ENCODE results near the gene C11orf68. TPM values are rescaled to one million over a fixed set of nuclear protein-coding genes. Genes with fewer than 3 reads are reported as not detected.

Gene C11orf68
- total and polyA plus RNA-seq, 2 donors = 11.0 to 38.8 TPM

DNA sequence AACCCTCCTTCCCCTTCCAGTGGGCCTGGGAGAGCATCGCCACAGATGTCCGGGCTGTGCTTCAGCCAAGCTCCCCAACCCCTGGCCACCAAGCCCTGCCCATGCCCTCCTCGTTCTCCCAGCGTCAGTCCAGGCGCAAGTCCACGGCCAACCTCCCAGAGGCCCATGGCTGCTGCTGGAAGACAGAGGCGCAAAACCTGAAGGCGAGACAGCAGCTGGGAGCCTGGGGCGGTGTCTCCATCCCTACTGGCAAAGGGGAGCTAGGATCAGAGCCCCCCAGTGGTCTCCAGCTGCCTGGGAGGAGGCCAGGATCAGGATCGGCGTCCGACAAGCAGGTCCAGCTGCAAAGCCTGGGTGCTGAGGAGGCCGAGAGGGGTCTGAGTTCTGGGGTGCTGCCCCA, 28.3 kb upstream of the C11orf68 start:
- no peak for DNase-seq (ENCODE audit: low read depth in 6 of 9, low spot score in 9 of 9)
- Histone ChIP-seq H3K27me3 (ENCODE audit: control insufficient read depth in 2 of 2, insufficient read depth in 1 of 2, low read length in 1 of 2) (peaks cover 0 to 8% of the 10 kb centered on the region in 2 donors), H3K36me3 (ENCODE audit: control insufficient read depth in 2 of 2, insufficient read depth in 2 of 2, low read length in 1 of 2) (no peaks in the 10 kb centered on the region), H3K4me1 (ENCODE audit: control insufficient read depth in 2 of 2, insufficient read depth in 2 of 2, low read length in 2 of 2) (no peaks in the 10 kb centered on the region), H3K27ac (ENCODE audit: low read depth in 1 of 2, low read length in 1 of 2) (no peak overlapping the region), H3K4me3 (ENCODE audit: low read length in 2 of 2) (no peak overlapping the region), H3K9me3 (ENCODE audit: control insufficient read depth in 2 of 2, insufficient read depth in 1 of 2, low read length in 1 of 2) (no peaks in the 10 kb centered on the region)
- WGBS = 93% methylated on average over 13 of the region's 13 CpGs

DNA sequence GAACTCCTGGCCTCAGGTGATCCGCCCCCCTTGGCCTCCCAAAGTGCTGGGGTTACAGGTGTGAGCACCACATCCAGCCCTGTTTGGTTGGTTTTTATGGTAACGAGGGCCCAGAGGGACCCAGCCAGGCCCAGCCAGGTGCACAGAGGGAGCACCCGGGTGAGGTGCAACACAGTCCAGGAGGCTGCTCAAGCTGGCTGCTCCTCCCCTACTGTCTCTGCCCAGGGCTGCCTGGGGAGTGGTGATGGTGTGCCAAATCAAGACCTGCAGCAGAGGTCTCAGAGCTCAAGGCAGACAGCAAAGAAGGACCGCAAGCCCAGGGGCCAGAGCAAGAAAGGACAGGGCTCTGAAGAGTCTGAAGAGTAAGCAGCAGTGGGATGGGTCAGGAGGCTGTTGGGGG, 27.8 kb upstream of the C11orf68 start:
- no peaks in the 10 kb centered on the region for H3K9me3 ChIP-seq (ENCODE audit: control insufficient read depth in 2 of 2, insufficient read depth in 1 of 2, low read length in 1 of 2)
- H3K27ac ChIP-seq (ENCODE audit: low read depth in 1 of 2, low read length in 1 of 2) = no peak overlapping the region
- H3K36me3 ChIP-seq (ENCODE audit: control insufficient read depth in 2 of 2, insufficient read depth in 2 of 2, low read length in 1 of 2) = no peaks in the 10 kb centered on the region
- no peak for DNase-seq (ENCODE audit: low read depth in 6 of 9, low spot score in 9 of 9)
- no peak overlapping the region for H3K4me3 ChIP-seq (ENCODE audit: low read length in 2 of 2)
- H3K27me3 ChIP-seq (ENCODE audit: control insufficient read depth in 2 of 2, insufficient read depth in 1 of 2, low read length in 1 of 2) = peaks cover 0 to 8% of the 10 kb centered on the region in 2 donors
- 92% methylated on average over 4 of the region's 4 CpGs for WGBS
- H3K4me1 ChIP-seq (ENCODE audit: control insufficient read depth in 2 of 2, insufficient read depth in 2 of 2, low read length in 2 of 2) = no peaks in the 10 kb centered on the region

DNA sequence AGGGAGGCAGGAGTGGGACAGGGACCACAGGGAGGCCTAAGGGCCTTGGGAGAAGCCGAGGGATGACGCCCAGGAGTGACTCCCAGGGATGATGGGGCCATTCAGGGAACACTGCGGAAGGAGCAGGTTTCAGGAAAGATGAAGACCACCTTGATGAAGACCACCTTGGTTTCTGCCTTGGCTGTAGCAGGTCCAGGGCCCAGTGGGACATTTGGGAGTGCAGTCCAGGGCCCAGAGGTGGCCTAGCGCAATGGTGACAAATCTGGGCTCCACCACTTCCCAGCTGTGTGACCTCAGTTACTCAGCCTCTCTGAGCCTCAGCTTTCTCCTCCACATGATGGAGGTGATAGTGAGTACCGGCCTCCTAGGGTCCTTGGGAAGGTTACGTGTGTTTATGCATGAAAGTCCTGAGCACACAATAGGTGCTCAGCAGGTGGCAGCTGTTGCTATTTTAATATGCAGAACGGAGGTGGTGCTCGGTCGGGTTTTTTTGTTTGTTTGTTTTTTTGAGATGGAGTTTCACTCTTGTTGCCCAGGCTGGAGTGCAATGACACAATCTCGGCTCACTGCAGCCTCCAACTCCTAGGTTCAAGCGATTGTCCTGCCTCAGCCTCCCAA, 27.2 kb upstream of the C11orf68 start:
- Histone ChIP-seq H3K4me1 (ENCODE audit: control insufficient read depth in 2 of 2, insufficient read depth in 2 of 2, low read length in 2 of 2) (no peaks in the 10 kb centered on the region), H3K27ac (ENCODE audit: low read depth in 1 of 2, low read length in 1 of 2) (no peak overlapping the region), H3K9me3 (ENCODE audit: control insufficient read depth in 2 of 2, insufficient read depth in 1 of 2, low read length in 1 of 2) (no peaks in the 10 kb centered on the region), H3K36me3 (ENCODE audit: control insufficient read depth in 2 of 2, insufficient read depth in 2 of 2, low read length in 1 of 2) (no peaks in the 10 kb centered on the region), H3K4me3 (ENCODE audit: low read length in 2 of 2) (no peak overlapping the region), H3K27me3 (ENCODE audit: control insufficient read depth in 2 of 2, insufficient read depth in 1 of 2, low read length in 1 of 2) (peaks cover 0 to 10% of the 10 kb centered on the region in 2 donors)
- DNase-seq (ENCODE audit: low read depth in 6 of 9, low spot score in 9 of 9) = no peak
- WGBS = 97% methylated on average over 11 of the region's 11 CpGs

DNA sequence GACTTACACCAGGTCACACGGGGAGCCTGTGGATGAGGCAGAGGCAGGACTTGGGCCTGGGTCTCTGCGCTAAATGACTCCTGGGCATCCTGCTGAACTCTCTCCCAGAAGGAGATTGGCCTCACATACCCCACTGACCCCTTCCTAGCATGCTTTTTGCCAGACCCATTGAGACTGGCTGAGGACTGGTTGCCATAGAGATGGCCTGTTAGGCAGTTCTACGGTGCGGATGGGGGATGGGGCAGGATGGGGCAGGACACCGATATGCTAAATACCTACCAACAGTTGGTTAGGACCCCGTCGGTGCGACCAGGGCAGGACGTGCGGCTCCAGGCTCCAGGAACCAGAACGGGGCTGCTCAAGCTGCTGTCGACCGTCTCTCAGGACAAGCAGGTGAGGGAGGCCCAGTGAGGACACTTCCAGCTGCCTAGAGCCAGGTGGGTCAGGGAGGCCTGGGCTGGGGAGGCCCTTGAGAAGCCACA, 26.6 kb upstream of the C11orf68 start, which contains the start of gene TSGA10IP:
TSS of gene TSGA10IP (plus strand) at position 51 of the 482 bp plus-strand sequence. CDS start at position 247, 196 bp downstream.
- Histone ChIP-seq H3K27ac (ENCODE audit: low read depth in 1 of 2, low read length in 1 of 2) (no peak within 1 kb of the TSS), H3K4me3 (ENCODE audit: low read length in 2 of 2) (no peak within 1 kb of the TSS), H3K9me3 (ENCODE audit: control insufficient read depth in 2 of 2, insufficient read depth in 1 of 2, low read length in 1 of 2) (no peaks in the 10 kb centered on the region), H3K36me3 (ENCODE audit: control insufficient read depth in 2 of 2, insufficient read depth in 2 of 2, low read length in 1 of 2) (no peaks in the 10 kb centered on the region), H3K27me3 (ENCODE audit: control insufficient read depth in 2 of 2, insufficient read depth in 1 of 2, low read length in 1 of 2) (peaks cover 0 to 10% of the 10 kb centered on the region in 2 donors), H3K4me1 (ENCODE audit: control insufficient read depth in 2 of 2, insufficient read depth in 2 of 2, low read length in 2 of 2) (no peaks in the 10 kb centered on the region)
- no peak for DNase-seq (ENCODE audit: low read depth in 6 of 9, low spot score in 9 of 9)
- WGBS = 93% methylated on average over 13 of the region's 13 CpGs

DNA sequence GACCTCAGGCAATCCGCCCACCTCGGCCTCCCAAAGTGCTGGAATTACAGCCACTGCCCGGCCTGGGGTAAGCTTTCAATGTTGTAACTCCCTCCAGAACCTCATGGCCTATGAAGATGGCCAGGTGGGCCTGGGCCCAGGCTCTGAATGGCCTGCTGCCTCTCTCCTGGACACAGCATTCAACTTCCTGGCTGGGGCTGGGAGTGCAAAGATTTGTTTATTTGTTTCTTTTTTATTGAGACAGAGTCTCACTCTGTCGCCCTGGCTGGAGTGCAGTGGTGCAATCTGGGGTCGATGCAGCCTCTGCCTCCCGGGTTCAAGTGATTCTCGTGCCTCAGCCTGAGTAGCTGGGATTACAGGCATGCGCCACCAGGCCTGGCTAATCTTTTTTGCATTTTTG, 25.9 kb upstream of the C11orf68 start:
- 92% methylated on average over 8 of the region's 8 CpGs for WGBS
- no peaks in the 10 kb centered on the region for H3K4me1 ChIP-seq (ENCODE audit: control insufficient read depth in 2 of 2, insufficient read depth in 2 of 2, low read length in 2 of 2)
- no peak overlapping the region for H3K27ac ChIP-seq (ENCODE audit: low read depth in 1 of 2, low read length in 1 of 2)
- no peak for DNase-seq (ENCODE audit: low read depth in 6 of 9, low spot score in 9 of 9)
- H3K9me3 ChIP-seq (ENCODE audit: control insufficient read depth in 2 of 2, insufficient read depth in 1 of 2, low read length in 1 of 2) = no peaks in the 10 kb centered on the region
- H3K36me3 ChIP-seq (ENCODE audit: control insufficient read depth in 2 of 2, insufficient read depth in 2 of 2, low read length in 1 of 2) = no peaks in the 10 kb centered on the region
- H3K27me3 ChIP-seq (ENCODE audit: control insufficient read depth in 2 of 2, insufficient read depth in 1 of 2, low read length in 1 of 2) = peaks cover 0 to 10% of the 10 kb centered on the region in 2 donors
- H3K4me3 ChIP-seq (ENCODE audit: low read length in 2 of 2) = no peak overlapping the region

DNA sequence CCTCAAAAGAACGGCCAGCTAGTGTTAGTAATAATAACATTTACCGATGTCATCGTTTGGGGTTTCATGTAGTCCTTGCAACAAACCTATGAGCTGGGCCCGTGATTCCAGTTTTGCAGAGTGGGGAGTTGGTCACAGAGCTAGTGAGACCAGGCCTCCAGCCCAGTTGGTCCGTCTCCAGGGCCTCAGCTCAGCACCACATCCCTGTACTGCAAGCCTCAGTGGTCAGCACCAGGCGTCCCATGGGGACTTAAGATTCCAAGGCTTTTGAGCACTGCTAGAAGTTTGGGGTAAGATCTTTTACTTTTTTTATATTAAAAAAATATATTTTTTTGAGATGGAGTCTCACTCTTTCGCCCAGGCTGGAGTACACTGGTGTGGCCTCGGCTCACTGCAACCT, 25.3 kb upstream of the C11orf68 start:
- H3K27ac ChIP-seq (ENCODE audit: low read depth in 1 of 2, low read length in 1 of 2) = no peak overlapping the region
- no peaks in the 10 kb centered on the region for H3K36me3 ChIP-seq (ENCODE audit: control insufficient read depth in 2 of 2, insufficient read depth in 2 of 2, low read length in 1 of 2)
- H3K9me3 ChIP-seq (ENCODE audit: control insufficient read depth in 2 of 2, insufficient read depth in 1 of 2, low read length in 1 of 2) = no peaks in the 10 kb centered on the region
- H3K4me1 ChIP-seq (ENCODE audit: control insufficient read depth in 2 of 2, insufficient read depth in 2 of 2, low read length in 2 of 2) = no peaks in the 10 kb centered on the region
- no peak for DNase-seq (ENCODE audit: low read depth in 6 of 9, low spot score in 9 of 9)
- peaks cover 0 to 10% of the 10 kb centered on the region in 2 donors for H3K27me3 ChIP-seq (ENCODE audit: control insufficient read depth in 2 of 2, insufficient read depth in 1 of 2, low read length in 1 of 2)
- 98% methylated on average over 8 of the region's 8 CpGs for WGBS
- no peak overlapping the region for H3K4me3 ChIP-seq (ENCODE audit: low read length in 2 of 2)

DNA sequence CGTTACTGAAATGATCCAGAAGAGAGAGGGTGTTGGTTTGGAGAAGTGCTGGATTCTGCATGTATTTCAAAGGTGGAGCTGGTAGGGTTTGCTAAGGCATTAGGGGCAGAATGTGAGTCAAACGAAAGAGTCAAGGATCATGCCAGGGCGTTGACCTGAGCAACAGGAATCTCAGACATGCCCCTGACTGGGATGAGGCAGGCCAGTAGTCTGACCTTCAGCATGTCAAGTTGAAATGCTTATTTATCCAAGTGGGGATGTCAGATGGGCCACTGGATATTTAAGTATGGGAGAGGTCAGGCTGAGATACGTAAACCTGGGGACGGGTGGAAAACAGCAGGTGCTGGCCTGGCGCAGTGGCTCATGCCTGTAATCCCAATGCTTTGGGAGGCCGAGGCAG, 23.7 kb upstream of the C11orf68 start:
- peaks cover 0 to 7% of the 10 kb centered on the region in 2 donors for H3K27me3 ChIP-seq (ENCODE audit: control insufficient read depth in 2 of 2, insufficient read depth in 1 of 2, low read length in 1 of 2)
- 96% methylated on average over 7 of the region's 7 CpGs for WGBS
- no peaks in the 10 kb centered on the region for H3K36me3 ChIP-seq (ENCODE audit: control insufficient read depth in 2 of 2, insufficient read depth in 2 of 2, low read length in 1 of 2)
- no peak overlapping the region for H3K4me3 ChIP-seq (ENCODE audit: low read length in 2 of 2)
- DNase-seq (ENCODE audit: low read depth in 6 of 9, low spot score in 9 of 9) = no peak
- H3K27ac ChIP-seq (ENCODE audit: low read depth in 1 of 2, low read length in 1 of 2) = no peak overlapping the region
- H3K4me1 ChIP-seq (ENCODE audit: control insufficient read depth in 2 of 2, insufficient read depth in 2 of 2, low read length in 2 of 2) = no peaks in the 10 kb centered on the region
- H3K9me3 ChIP-seq (ENCODE audit: control insufficient read depth in 2 of 2, insufficient read depth in 1 of 2, low read length in 1 of 2) = no peaks in the 10 kb centered on the region

DNA sequence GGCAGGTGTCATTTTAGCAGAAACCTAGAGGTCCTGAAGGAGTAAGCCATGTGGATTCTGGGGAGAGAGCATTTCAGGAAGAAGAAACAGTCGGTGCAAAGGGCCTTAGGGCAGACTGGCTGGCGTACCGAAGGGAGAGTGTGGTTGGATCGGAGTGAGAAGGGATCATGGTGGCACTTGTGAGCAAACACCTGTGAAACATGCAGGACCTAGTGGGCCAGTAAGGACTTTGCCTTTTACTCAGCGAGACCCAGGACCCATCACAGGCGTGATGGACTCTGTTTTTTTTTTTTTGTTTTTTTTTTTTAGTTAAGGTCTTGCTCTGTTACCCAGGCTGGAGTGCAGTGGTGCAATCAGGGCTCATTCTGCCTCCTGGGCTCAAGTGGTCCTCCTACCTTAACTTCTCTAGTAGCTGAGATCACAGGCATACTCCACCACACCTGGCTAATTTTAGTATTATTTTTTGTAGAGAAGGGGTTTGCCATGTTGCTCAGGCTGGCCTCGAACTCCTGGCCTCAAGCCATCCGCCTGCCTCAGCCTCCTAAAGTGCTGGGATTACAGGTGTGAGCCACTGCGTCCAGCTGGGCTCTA, 23.0 kb upstream of the C11orf68 start:
- Histone ChIP-seq H3K4me1 (ENCODE audit: control insufficient read depth in 2 of 2, insufficient read depth in 2 of 2, low read length in 2 of 2) (no peaks in the 10 kb centered on the region), H3K27ac (ENCODE audit: low read depth in 1 of 2, low read length in 1 of 2) (no peak overlapping the region)

DNA sequence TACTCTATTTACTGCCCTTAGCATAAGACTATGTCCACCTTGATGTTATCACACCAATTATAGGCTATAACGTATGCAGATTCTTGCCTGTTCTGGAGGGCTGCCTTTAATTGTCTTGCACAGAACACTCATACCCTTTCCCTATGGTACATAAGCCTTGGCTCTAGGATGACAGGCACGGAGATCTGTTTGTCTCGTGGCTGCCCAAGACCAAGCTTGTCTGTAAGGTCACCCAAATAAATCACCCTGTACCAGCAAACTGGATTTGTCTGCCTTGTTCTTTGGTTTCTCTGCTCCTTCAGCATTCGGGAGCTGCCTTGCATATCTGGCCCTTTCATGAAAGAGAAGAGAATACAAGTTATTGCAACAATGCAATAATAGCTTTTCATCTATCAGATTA, 18.9 kb upstream of the C11orf68 start:
- Histone ChIP-seq H3K36me3 (ENCODE audit: control insufficient read depth in 2 of 2, insufficient read depth in 2 of 2, low read length in 1 of 2) (no peaks in the 10 kb centered on the region), H3K27me3 (ENCODE audit: control insufficient read depth in 2 of 2, insufficient read depth in 1 of 2, low read length in 1 of 2) (peaks cover 0 to 2% of the 10 kb centered on the region in 2 donors), H3K4me3 (ENCODE audit: low read length in 2 of 2) (no peak overlapping the region), H3K4me1 (ENCODE audit: control insufficient read depth in 2 of 2, insufficient read depth in 2 of 2, low read length in 2 of 2) (no peaks in the 10 kb centered on the region), H3K27ac (ENCODE audit: low read depth in 1 of 2, low read length in 1 of 2) (no peak overlapping the region), H3K9me3 (ENCODE audit: control insufficient read depth in 2 of 2, insufficient read depth in 1 of 2, low read length in 1 of 2) (no peaks in the 10 kb centered on the region)
- no peak for DNase-seq (ENCODE audit: low read depth in 6 of 9, low spot score in 9 of 9)
- WGBS = 96% methylated on average over 4 of the region's 4 CpGs

More for the DNA sequence above, 23.0 kb upstream of the C11orf68 start:
- 85% methylated on average over 9 of the region's 9 CpGs for WGBS
- Histone ChIP-seq H3K4me3 (ENCODE audit: low read length in 2 of 2) (no peak overlapping the region), H3K9me3 (ENCODE audit: control insufficient read depth in 2 of 2, insufficient read depth in 1 of 2, low read length in 1 of 2) (no peaks in the 10 kb centered on the region), H3K27me3 (ENCODE audit: control insufficient read depth in 2 of 2, insufficient read depth in 1 of 2, low read length in 1 of 2) (peaks cover 0 to 2% of the 10 kb centered on the region in 2 donors), H3K36me3 (ENCODE audit: control insufficient read depth in 2 of 2, insufficient read depth in 2 of 2, low read length in 1 of 2) (no peaks in the 10 kb centered on the region)
- DNase-seq (ENCODE audit: low read depth in 6 of 9, low spot score in 9 of 9) = no peak
